NCI-H510A (cell line): ENCODE measurements around the gene SDF2.
A peak's percentile ranks its signal among the peaks of the same experiment; 100 is the strongest.

Experiments used
- DNase-seq: peaks from one replicate; lab custom pipeline; 2025; lab: John Stamatoyannopoulos, UW

Gene SDF2

DNA sequence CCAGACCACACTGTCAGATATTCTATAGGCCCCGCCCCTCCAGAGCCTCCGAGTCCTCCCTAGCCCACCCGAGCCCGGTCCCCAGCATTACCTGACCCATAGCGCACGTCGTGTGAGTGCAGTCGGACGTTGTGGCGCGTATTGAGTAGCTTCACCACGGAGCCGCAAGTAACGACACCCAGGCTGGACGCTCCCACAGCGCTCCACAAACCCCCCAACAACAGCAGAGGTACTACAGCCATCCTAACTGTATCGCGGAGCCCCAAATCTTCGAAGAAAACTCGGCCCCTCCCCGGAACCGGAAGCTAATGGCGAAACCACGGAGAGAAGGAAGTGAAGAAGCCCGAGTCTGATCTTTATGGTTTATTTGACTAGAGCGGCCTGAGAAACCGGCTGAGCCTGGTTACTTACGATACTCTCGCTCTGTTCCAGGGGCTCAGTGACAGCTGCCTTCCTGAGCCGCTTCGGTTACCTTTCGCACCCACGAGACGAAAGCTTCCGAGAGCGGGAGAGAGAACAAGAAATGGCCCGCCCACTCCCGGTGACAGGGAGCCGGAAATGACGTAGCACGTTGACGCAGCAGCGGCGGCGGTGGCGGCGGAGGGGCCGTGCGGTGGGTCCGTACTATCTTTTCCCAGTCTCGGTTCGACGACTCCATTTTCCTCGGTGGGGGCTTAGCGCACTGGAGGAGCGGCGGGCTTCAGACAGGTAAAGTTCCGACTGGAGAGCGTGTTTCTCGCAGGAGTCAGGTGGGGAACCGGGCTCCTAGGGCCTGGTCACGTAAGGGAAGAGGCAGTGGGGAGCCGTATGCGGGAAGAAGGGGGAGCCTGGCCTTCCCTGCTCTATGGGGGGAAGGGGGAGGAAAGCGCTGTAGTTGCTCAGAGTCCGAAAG lies at the start of gene SDF2, which contains the start of gene SUPT6H:
Gene SDF2 (minus strand): TSS at position 272 of the 892 bp plus-strand sequence. CDS start 30 bp downstream, at position 242.
Gene SUPT6H (plus strand): TSS at position 571 of the 892 bp plus-strand sequence. CDS start 11,197 bp downstream, outside the sequence.
- peak; percentile 82 for DNase-seq

- peak; percentile 94 for DNase-seq
Measured at GRCh38 chr17:28710861-28711722, 49.4 kb upstream of the SDF2 start.

DNA sequence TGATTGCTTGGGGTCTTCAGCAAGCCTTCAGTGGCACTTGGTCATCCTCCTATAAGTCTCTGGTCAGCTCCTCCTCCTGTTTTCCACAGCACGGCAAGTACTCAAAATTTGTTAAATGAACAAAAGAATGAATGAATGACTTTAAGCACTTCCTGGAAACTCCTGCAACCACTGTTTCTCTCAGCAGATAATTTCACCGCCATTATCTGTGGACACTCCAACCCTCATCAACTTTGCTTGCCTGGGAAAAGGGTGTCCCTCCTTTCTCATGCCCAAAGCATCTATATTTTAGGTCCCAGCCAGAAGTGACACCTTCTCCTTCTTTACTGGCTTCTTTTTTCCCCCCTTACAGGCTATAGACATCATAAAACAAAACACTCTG lies 45.6 kb upstream of the SDF2 start:
- no peak for DNase-seq

GRCh38 chr17:28706471-28707338 lies 45.0 kb upstream of the SDF2 start:
- no peak for DNase-seq

DNA sequence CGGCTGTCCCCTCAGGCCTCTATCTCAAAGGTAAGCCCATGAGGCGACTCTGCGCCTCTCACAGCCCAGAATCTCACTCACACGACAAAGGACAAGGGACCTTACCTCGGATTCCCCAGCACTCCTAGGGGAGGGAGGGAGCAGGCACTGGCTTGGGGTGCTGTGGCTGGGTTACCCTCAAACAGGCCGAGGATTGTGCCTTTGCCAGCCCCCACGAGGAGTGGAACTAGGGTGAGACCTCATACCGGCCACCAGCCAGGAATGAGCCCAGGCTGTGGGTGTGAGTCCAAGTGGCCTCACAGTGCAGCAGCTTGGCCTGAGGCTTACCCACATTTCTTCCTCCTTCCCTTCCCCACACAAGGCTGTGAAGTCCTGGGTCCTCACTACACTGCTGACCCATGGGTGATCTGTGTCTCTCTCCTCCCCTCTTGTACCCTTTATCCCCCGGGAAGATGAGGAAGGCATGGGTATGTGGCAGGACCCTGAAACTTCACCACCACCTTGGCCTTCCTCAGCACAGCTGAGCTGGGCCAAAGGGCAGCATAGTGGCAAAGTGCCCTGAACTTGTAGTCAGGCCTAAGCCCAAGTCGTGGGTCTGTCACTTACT lies 44.1 kb upstream of the SDF2 start:
- DNase-seq: no peak

- no peak for DNase-seq
Measured at GRCh38 chr17:28705074-28705659, 43.5 kb upstream of the SDF2 start.

GRCh38 chr17:28704219-28704858 lies 42.6 kb upstream of the SDF2 start:
- no peak for DNase-seq

DNA sequence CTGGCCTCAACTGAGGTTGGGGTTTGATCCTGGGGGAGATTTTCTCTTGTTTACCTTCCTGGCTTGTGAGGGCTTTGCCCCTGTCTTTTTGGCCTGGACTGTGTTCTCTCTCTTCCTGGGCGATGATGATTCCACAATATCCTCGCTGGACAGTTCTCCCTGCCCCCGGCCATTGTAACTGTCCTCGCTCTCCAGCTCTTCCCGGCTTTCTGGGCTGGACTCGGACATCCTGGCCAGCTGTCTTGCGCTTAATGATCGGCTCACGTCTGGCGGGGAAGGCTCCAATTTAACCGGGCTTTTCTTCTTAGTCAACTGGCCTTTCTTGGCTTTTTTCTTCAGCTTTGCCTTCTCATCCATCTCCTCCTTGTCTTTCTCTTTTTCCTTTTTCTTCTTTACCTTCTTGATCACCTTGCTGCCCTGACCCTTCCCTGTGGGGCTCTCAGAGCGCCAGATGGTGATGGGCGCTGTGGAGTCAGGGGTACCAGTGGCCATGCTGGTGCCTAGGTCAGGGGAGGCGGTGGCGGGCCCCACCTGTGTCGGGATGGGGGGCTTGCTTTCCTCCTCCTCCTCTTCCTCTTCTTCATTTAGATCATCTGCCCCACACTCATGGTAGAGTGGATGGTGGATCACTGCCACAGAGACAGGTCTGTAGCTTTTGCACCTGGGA lies 42.0 kb upstream of the SDF2 start:
- no peak for DNase-seq

- DNase-seq: no peak
Measured at GRCh38 chr17:28702752-28703150, 41.0 kb upstream of the SDF2 start.

- no peak for DNase-seq
Measured at GRCh38 chr17:28702026-28702751, 40.5 kb upstream of the SDF2 start.

DNA sequence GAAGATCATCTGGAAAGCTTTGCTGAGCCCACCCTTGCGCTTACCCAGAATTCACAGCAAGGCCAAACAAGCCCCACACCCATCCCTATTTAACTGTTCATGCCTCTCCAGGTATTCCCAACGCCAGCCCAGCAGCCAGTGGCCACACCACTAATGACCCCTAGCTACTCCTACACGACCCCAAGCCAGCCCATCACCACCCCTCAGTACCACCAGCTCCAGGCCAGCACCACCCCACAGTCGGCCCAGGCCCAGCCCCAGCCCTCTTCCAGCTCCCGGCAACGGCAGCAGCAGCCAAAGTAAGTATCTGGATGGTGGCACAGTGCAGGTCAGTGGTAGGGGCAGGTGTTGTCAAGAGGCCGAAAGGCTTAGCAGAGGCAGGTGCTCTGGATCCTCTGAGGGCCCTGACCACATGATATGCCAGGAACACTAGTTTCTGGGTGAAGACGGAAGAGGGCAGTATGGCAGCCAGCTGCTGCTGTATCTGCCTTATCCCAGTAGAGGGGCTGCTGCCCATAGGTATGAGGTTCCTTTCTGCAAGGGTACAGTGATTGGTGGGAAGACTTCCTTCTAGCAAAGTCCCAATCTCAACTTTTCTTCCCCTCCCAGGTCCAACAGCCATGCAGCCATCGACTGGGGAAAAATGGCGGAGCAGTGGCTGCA lies 39.3 kb upstream of the SDF2 start:
- DNase-seq: peak; percentile 76

- no peak for DNase-seq
Measured at GRCh38 chr17:28700278-28700677, 38.6 kb upstream of the SDF2 start.

DNA sequence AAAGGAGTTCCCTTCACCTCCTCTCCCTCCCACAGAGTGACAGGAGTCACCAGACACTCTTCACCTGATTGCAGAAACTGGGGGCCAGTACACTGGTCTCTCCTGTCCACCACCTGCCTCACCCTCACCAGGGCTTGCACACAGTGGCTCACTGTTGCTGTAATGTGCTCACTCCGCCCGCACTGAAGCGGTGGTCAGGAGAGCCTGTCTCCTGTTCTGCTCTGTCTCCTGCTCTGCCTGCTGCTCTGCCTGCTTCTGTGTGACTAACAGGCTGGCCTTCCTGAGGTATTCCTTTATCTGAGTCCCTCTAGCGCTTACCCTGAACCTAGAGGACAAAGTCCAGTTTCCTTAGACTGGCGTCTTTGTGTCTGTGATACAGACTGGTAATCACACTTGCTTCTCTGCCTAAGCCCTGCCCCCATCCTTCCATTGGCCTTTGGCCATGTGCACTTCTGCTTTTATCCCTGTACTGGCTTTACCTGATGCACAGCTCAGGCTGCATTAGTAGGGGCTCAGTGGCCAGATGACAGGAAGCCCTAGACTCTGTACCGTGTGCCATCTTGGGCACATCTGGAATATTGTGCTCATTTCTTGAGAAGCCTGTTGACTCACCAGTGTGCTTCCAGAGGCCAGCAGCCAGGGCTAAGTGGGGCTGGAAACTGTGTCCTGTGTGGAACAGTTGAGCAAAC lies 36.7 kb upstream of the SDF2 start:
- DNase-seq: no peak

- DNase-seq: no peak
Measured at GRCh38 chr17:28693869-28694268, 32.2 kb upstream of the SDF2 start.

DNA sequence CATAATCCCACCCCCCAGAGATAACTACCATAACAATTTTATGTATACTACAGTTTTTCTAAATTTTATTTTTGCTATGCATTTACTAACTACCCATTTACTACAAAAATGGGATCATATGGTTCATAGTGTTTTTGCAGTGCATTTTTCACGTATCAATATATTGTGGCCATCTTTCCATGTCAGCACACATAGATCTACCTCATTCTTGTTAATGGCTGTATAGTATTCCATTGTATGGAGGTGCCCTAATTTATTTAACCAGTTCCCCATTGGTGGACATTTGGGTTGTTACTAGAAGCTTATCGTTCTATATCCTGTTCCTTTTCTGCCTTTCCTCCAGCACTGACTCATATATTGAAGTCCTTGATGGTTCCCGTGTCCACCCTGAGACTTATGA lies 27.3 kb upstream of the SDF2 start:
- no peak for DNase-seq

- no peak for DNase-seq
Measured at GRCh38 chr17:28688481-28688880, 26.8 kb upstream of the SDF2 start.

DNA sequence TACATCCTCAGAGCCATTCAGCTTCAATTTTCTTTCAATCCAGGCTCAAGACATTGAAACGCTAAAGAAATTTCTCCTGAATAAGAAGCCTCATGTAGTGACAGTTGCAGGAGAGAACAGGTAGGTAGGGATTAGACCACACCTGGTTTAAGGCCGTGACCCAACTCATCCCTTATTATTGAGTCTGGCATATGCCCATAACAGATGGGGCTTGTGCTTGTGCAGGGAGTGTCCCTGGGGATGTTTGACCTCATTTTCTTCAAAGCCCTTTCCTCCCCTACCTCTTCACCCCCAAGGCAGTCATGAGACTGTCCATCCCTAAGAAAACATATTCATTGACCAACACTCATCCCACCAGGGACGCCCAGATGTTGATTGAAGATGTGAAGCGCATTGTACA lies 24.6 kb upstream of the SDF2 start:
- DNase-seq: no peak

GRCh38 chr17:28685366-28685765 lies 23.7 kb upstream of the SDF2 start:
- DNase-seq: no peak
